GM12878 (cell line): ENCODE measurements around the gene MSI2. TPM values are rescaled to one million over a fixed set of nuclear protein-coding genes. Genes with fewer than 3 reads are reported as not detected.

Experiments used
- CREB1 ChIP-seq: IDR thresholded peaks from 2 replicates; pipeline ENCODE4 v1.6.1; 2012; ENCODE audit warnings: low read depth, mild to moderate bottlenecking, inconsistent platforms
- ESRRA ChIP-seq: IDR thresholded peaks from 2 replicates; pipeline ENCODE4 v1.6.1; 2012; ENCODE audit warnings: mild to moderate bottlenecking, low read length, improper control_type of control experiment
- JUNB ChIP-seq: IDR thresholded peaks from 2 replicates; pipeline ENCODE4 v1.6.1; 2016; ENCODE audit warnings: antibody characterized with exemption, mild to moderate bottlenecking
- MEF2A ChIP-seq: IDR thresholded peaks from 2 replicates; pipeline ENCODE4 v1.6.1; 2011; ENCODE audit warnings: low read depth, mild to moderate bottlenecking, low read length, moderate library complexity; ENCODE audit not compliant: insufficient read depth
- MLLT1 ChIP-seq: fragments of 450-650 bp; IDR thresholded peaks from 2 replicates; pipeline ENCODE4 v1.6.1; 2016; ENCODE audit warnings: mild to moderate bottlenecking
- MYC ChIP-seq: IDR thresholded peaks from 2 replicates; pipeline ENCODE4 v1.6.1; 2011; ENCODE audit warnings: mild to moderate bottlenecking, low read length, moderate library complexity, inconsistent platforms; ENCODE audit not compliant: insufficient read depth, insufficient replicate concordance, insufficient read length, severe bottlenecking
- NKRF ChIP-seq: fragments of 450-650 bp; conservative IDR thresholded peaks from 2 replicates; pipeline ENCODE4 v1.6.1; 2017; ENCODE audit warnings: mild to moderate bottlenecking, moderate library complexity
- PKNOX1 ChIP-seq: fragments of 450-650 bp; IDR thresholded peaks from 2 replicates; pipeline ENCODE4 v1.6.1; 2016; ENCODE audit warnings: mild to moderate bottlenecking
- POLR2AphosphoS2 ChIP-seq: IDR thresholded peaks from 2 replicates; pipeline ENCODE4 v1.6.1; 2011; ENCODE audit warnings: low read depth, mild to moderate bottlenecking, low read length, improper control_type of control experiment, moderate library complexity
- POLR2AphosphoS5 ChIP-seq: IDR thresholded peaks from 2 replicates; pipeline ENCODE4 v1.6.1; 2011; ENCODE audit warnings: mild to moderate bottlenecking, low read length, inconsistent platforms
- RB1 ChIP-seq: fragments of 450-650 bp; formaldehyde crosslinking; IDR thresholded peaks from 2 replicates; pipeline ENCODE4 v1.6.1; 2017; ENCODE audit warnings: mild to moderate bottlenecking, borderline replicate concordance
- RELA ChIP-seq: fragments of 450-650 bp; IDR thresholded peaks from 2 replicates; pipeline ENCODE4 v1.8.0; 2014; ENCODE audit warnings: borderline replicate concordance; ENCODE audit not compliant: partially characterized antibody
- RUNX3 ChIP-seq: IDR thresholded peaks from 2 replicates; pipeline ENCODE4 v1.6.1; 2012; ENCODE audit warnings: low read length, inconsistent platforms
- SPI1 ChIP-seq: IDR thresholded peaks from 2 replicates; pipeline ENCODE4 v1.6.1; 2011; ENCODE audit warnings: low read depth, mild to moderate bottlenecking, low read length, moderate library complexity, borderline replicate concordance; ENCODE audit not compliant: insufficient read depth
- SRF ChIP-seq, 2 experiments: IDR thresholded peaks; 2 replicates each; pipeline ENCODE4 v1.6.1; 2011; ENCODE audit warnings: low read depth in 2 of 2, low read length in 2 of 2, mild to moderate bottlenecking in 1 of 2, moderate library complexity in 1 of 2
- TAF1 ChIP-seq: IDR thresholded peaks from 2 replicates; pipeline ENCODE4 v1.6.1; 2011; ENCODE audit warnings: mild to moderate bottlenecking, low read depth, low read length, borderline replicate concordance
- ZNF207 ChIP-seq: fragments of 450-650 bp; IDR thresholded peaks from 2 replicates; pipeline ENCODE4 v1.6.1; 2014; ENCODE audit warnings: antibody characterized with exemption, mild to moderate bottlenecking, borderline replicate concordance
- ZNF217 ChIP-seq: fragments of 450-650 bp; IDR thresholded peaks from 2 replicates; pipeline ENCODE4 v1.6.1; 2017; ENCODE audit warnings: antibody characterized with exemption, mild to moderate bottlenecking
- ZNF274 ChIP-seq: IDR thresholded peaks from one replicate; pipeline ENCODE4 v1.8.0; 2011; ENCODE audit not compliant: insufficient read length, insufficient read depth
- ZNF592 ChIP-seq: fragments of 450-650 bp; IDR thresholded peaks from 2 replicates; pipeline ENCODE4 v1.6.1; 2017; ENCODE audit warnings: mild to moderate bottlenecking, moderate library complexity
- polyA plus RNA-seq, 11 experiments: library from polyadenylated mRNA; depleted of rRNA in 4 of 11; unstranded in 6 of 11; stranded (reverse) in 5 of 11; fragments of >200 nt; fragmentation: Nextera tagmentation in 4 of 11; fragmentation: Illumina TruSeq in 1 of 11; extraction: Ambion mirVana in 4 of 11; extraction: Trizol in 1 of 11; gene quantifications; 1 replicate in 1 of 11; 2 replicates in 10 of 11; pipeline versions ENCODE4 v1.2.1 to v1.2.3, GENCODE V29; 2011 to 2016; ENCODE audit warnings: inconsistent platforms in 2 of 11, missing spikeins in 2 of 11, low read depth in 1 of 11
- total RNA-seq, 4 experiments: library from RNA; depleted of rRNA in 3 of 4; stranded (reverse); fragments of >200 nt in 3 of 4; fragmentation: Illumina TruSeq in 1 of 4; extraction: Trizol in 1 of 4; gene quantifications; 2 replicates each; pipeline versions ENCODE4 v1.2.1 to v1.2.3, GENCODE V29; 2013 to 2021

MSI2 gene
- total and polyA plus RNA-seq, 10 of the 15 experiments (the other 5 are each of a cell fraction or from before 2014, with no cell fraction given), result 6.1 to 76.1 (median 42.0) TPM

GRCh38 chr17:57370037-57370581 is 113.8 kb downstream of the MSI2 start (continued):
- TF ChIP-seq ZNF592, result no peak
- TF ChIP-seq JUNB, result no peak
- TF ChIP-seq ESRRA, result no peak
- TF ChIP-seq RB1, result no peak
- no peak for TF ChIP-seq ZNF217
- TF ChIP-seq TAF1, result no peak
- no peak for TF ChIP-seq RELA
- no peak for TF ChIP-seq CREB1
- TF ChIP-seq POLR2AphosphoS2, result no peak
- no peak for TF ChIP-seq POLR2AphosphoS5
- no peak for TF ChIP-seq MYC
- no peak for TF ChIP-seq MEF2A
- TF ChIP-seq ZNF274, result no peak
- TF ChIP-seq SRF (IDR thresholded peaks at IDR 0.05; ENCODE audit: low read depth in 2 of 2, low read length in 2 of 2), result no peak
- no peak for TF ChIP-seq PKNOX1
- no peak for TF ChIP-seq SPI1
- TF ChIP-seq ZNF207, result no peak
- peak; percentile 20; the same call in 1 of the 2 replicates for TF ChIP-seq RUNX3
- TF ChIP-seq MLLT1, result 0 out of 2 replicates have a peak, but pooled peaks have one; percentile 52
- TF ChIP-seq NKRF, result no peak
- TF ChIP-seq, all 136 proteins: peak for 26
